CD4-positive, alpha-beta T cell treated with Interleukin-2 at 100 ng/mL for 4 hours (primary cell): Measurements from ENCODE around the gene PIGK.
"Not testable (repeated sequence)": the region's sequence is repeated elsewhere in the genome, so short reads cannot be mapped to it uniquely, and the experiment has no call there.

Experiments used
- DNase-seq: peaks from one replicate; pipeline ENCODE4 v3.0.0-alpha.2; 2020; ENCODE audit warnings: low spot score

PIGK gene

GRCh38 chr1:77193951-77194350 lies 25.3 kb downstream of the PIGK start:
- DNase-seq, result no peak

- no peak for DNase-seq
Observed at GRCh38 chr1:77188770-77189169, 30.5 kb downstream of the PIGK start.

- not testable (repeated sequence) for DNase-seq
Observed at GRCh38 chr1:77186907-77187306, 32.3 kb downstream of the PIGK start.

- no peak for DNase-seq
Observed at GRCh38 chr1:77182083-77182482, 37.1 kb downstream of the PIGK start.

GRCh38 chr1:77179632-77180031 lies 39.6 kb downstream of the PIGK start:
- DNase-seq, result no peak

- no peak for DNase-seq
Observed at GRCh38 chr1:77175230-77175844, 43.9 kb downstream of the PIGK start.

- DNase-seq, result no peak
Observed at GRCh38 chr1:77170687-77171086, 48.5 kb downstream of the PIGK start.

GRCh38 chr1:77168358-77168757 lies 50.9 kb downstream of the PIGK start:
- DNase-seq, result no peak

- no peak for DNase-seq
Observed at GRCh38 chr1:77164434-77164944, 54.7 kb downstream of the PIGK start.

- DNase-seq, result not testable (repeated sequence)
Observed at GRCh38 chr1:77159706-77160105, 59.5 kb downstream of the PIGK start.

GRCh38 chr1:77156214-77156613 lies 63.0 kb downstream of the PIGK start:
- no peak for DNase-seq

GRCh38 chr1:77146270-77146669 lies 73.0 kb downstream of the PIGK start:
- no peak for DNase-seq

- peak; percentile 15 for DNase-seq
Observed at GRCh38 chr1:77143529-77144121, 75.6 kb downstream of the PIGK start.

- DNase-seq, result no peak
Observed at GRCh38 chr1:77139389-77139788, 79.8 kb downstream of the PIGK start.

GRCh38 chr1:77134359-77134758 lies 84.9 kb downstream of the PIGK start:
- DNase-seq, result no peak

GRCh38 chr1:77133731-77134358 lies 85.4 kb downstream of the PIGK start:
- DNase-seq, result no peak

- peak; percentile 28 for DNase-seq
Observed at GRCh38 chr1:77126307-77126706, 92.9 kb downstream of the PIGK start.

GRCh38 chr1:77121503-77121902 lies 97.7 kb downstream of the PIGK start:
- DNase-seq, result no peak

- no peak for DNase-seq
Observed at GRCh38 chr1:77120950-77121349, 98.3 kb downstream of the PIGK start.

GRCh38 chr1:77118712-77119111 lies 100.5 kb downstream of the PIGK start:
- DNase-seq, result no peak

- DNase-seq, result no peak
Observed at GRCh38 chr1:77104672-77105071, 114.6 kb downstream of the PIGK start.

- no peak for DNase-seq
Observed at GRCh38 chr1:77103486-77103885, 115.7 kb downstream of the PIGK start.

GRCh38 chr1:77100875-77101274 lies 118.4 kb downstream of the PIGK start:
- no peak for DNase-seq
